ENCODE data around the gene FGF12.

DNA sequence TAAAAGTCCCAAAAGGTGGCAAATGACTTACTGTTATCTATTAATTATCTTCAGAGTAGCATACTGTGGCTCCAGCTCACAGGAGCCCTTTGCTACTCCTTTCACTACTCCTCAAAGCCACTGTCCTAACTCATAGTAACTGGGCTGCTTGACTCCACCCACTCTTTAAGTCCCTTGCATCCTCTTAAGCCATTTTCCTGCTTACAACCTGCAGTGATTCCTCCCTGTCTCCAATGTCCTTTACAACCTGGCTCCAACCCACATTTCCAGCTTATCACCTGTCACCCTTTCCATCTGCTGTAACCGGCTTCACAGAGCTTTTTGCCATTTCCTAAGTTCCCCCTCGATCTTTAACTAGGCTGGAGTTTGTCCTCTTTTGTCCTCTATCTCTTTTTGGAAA is 388.1 kb downstream of the FGF12 start:
- TF ChIP-seq, protein P1, sequence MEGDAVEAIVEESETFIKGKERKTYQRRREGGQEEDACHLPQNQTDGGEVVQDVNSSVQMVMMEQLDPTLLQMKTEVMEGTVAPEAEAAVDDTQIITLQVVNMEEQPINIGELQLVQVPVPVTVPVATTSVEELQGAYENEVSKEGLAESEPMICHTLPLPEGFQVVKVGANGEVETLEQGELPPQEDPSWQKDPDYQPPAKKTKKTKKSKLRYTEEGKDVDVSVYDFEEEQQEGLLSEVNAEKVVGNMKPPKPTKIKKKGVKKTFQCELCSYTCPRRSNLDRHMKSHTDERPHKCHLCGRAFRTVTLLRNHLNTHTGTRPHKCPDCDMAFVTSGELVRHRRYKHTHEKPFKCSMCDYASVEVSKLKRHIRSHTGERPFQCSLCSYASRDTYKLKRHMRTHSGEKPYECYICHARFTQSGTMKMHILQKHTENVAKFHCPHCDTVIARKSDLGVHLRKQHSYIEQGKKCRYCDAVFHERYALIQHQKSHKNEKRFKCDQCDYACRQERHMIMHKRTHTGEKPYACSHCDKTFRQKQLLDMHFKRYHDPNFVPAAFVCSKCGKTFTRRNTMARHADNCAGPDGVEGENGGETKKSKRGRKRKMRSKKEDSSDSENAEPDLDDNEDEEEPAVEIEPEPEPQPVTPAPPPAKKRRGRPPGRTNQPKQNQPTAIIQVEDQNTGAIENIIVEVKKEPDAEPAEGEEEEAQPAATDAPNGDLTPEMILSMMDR (IDR thresholded peaks at IDR 0.05) = no peak
- TF ChIP-seq POLR2AphosphoS5 (IDR thresholded peaks at IDR 0.05; ENCODE audit: low read depth, low read length) (no peak), EZH2phosphoT487 (IDR thresholded peaks at IDR 0.05; ENCODE audit: borderline replicate concordance, low read depth) (no peak)
